NCI-H128 (cell line): ENCODE results near the gene POLK.
"Not testable (repeated sequence)": the region's sequence is repeated elsewhere in the genome, so short reads cannot be mapped to it uniquely, and the experiment has no call there.

Source experiments
- DNase-seq: peaks from one replicate; lab custom pipeline; 2025; ENCODE audit not compliant: unreplicated experiment; lab: John Stamatoyannopoulos, UW

The POLK gene

GRCh38 chr5:75547812-75548211 lies 36.1 kb downstream of the POLK start:
- no peak for DNase-seq

GRCh38 chr5:75550597-75550996 lies 38.9 kb downstream of the POLK start:
- no peak for DNase-seq

GRCh38 chr5:75551471-75551870 lies 39.8 kb downstream of the POLK start:
- DNase-seq: no peak

- DNase-seq: no peak
These were observed 41.1 kb downstream of the POLK start for GRCh38 chr5:75552764-75553163.

GRCh38 chr5:75553358-75553757 lies 41.7 kb downstream of the POLK start:
- DNase-seq: no peak

- no peak for DNase-seq
These were observed 46.5 kb downstream of the POLK start for GRCh38 chr5:75558221-75558620.

GRCh38 chr5:75558981-75559632 lies 47.4 kb downstream of the POLK start:
- no peak for DNase-seq

- not testable (repeated sequence) for DNase-seq
These were observed 49.0 kb downstream of the POLK start for GRCh38 chr5:75560655-75561054.

GRCh38 chr5:75565991-75566709 lies 54.5 kb downstream of the POLK start:
- not testable (repeated sequence) for DNase-seq

- DNase-seq: no peak
These were observed 55.1 kb downstream of the POLK start for GRCh38 chr5:75566710-75567309.

GRCh38 chr5:75567710-75568109 lies 56.0 kb downstream of the POLK start:
- DNase-seq: no peak

- DNase-seq: no peak
These were observed 56.5 kb downstream of the POLK start for GRCh38 chr5:75568202-75568601.

GRCh38 chr5:75571547-75571946 lies 59.9 kb downstream of the POLK start:
- DNase-seq: no peak

GRCh38 chr5:75574791-75575190 lies 63.1 kb downstream of the POLK start:
- DNase-seq: no peak

- not testable (repeated sequence) for DNase-seq
These were observed 66.6 kb downstream of the POLK start for GRCh38 chr5:75578280-75578679.

- DNase-seq: no peak
These were observed 73.0 kb downstream of the POLK start for GRCh38 chr5:75584641-75585040.

GRCh38 chr5:75588666-75589065 lies 77.0 kb downstream of the POLK start:
- no peak for DNase-seq

GRCh38 chr5:75600535-75600934 lies 88.8 kb downstream of the POLK start:
- DNase-seq: no peak

- no peak for DNase-seq
These were observed 89.9 kb downstream of the POLK start for GRCh38 chr5:75601567-75601966.

- DNase-seq: no peak
These were observed 90.3 kb downstream of the POLK start for GRCh38 chr5:75601996-75602395.

GRCh38 chr5:75603371-75603770 lies 91.7 kb downstream of the POLK start:
- DNase-seq: no peak

- no peak for DNase-seq
These were observed 92.1 kb downstream of the POLK start for GRCh38 chr5:75603821-75604220.
